Prostate gland (tissue), 2 donors: Measurements from ENCODE around the gene DUSP8. TPM values are rescaled to one million over a fixed set of nuclear protein-coding genes. Genes with fewer than 3 reads are reported as not detected.

Experiments used
- DNase-seq: peaks from one replicate; pipeline ENCODE4 v3.0.0-alpha.2; 2019; ENCODE audit warnings: low spot score
- H3K27ac ChIP-seq, 2 donors: fragments of 200-600 bp; sonication (generic); 2 replicates each; pipeline ENCODE4 v1.5.1; 2017 to 2019
- H3K27me3 ChIP-seq: fragments of 200-600 bp; sonication (generic); replicated peaks from 2 replicates; pipeline ENCODE4 v1.5.1; 2019; ENCODE audit not compliant: insufficient read depth
- H3K36me3 ChIP-seq, 2 donors: fragments of 200-600 bp; sonication (generic); 1 replicate in 1 of 2; 2 replicates in 1 of 2; pipeline versions ENCODE4 v1.5.1 to v1.8.1; 2017 to 2019
- H3K4me1 ChIP-seq: fragments of 200-600 bp; sonication (generic); replicated peaks from 2 replicates; pipeline ENCODE4 v1.5.1; 2019
- H3K4me3 ChIP-seq, 2 donors: fragments of 200-600 bp; sonication (generic); 2 replicates each; pipeline ENCODE4 v1.5.1; 2017 to 2019
- H3K9me3 ChIP-seq: fragments of 200-600 bp; sonication (generic); 2 replicates; pipeline ENCODE4 v1.5.1; 2017
- POLR2A ChIP-seq: fragments of 450-650 bp; IDR thresholded peaks from one replicate; pipeline ENCODE4 v1.6.1; 2016; ENCODE audit warnings: antibody characterized with exemption, mild to moderate bottlenecking
- POLR2AphosphoS5 ChIP-seq: sonication (generic); formaldehyde crosslinking; IDR thresholded peaks from one replicate; pipeline ENCODE4 v1.6.1; 2017; ENCODE audit warnings: antibody characterized with exemption
- WGBS: methylation state at CpG from one replicate; pipeline ENCODE4 v1.1.5; 2018; 5-methylcytosine and 5-hydroxymethylcytosine counted together
- intact Hi-C: fragments of 100-400 bp; cut with DNase I; formaldehyde crosslinking; loops from one replicate; pipeline ENCODE4 v1.14.2; 2022
- total RNA-seq, 2 donors: library from RNA; depleted of rRNA; stranded (reverse); fragments of >200 nt; gene quantifications; one replicate each; pipeline ENCODE4 v1.1.0, GENCODE V29; 2016
- TF ChIP-seq, protein P1 (sequence below), 4 experiments: fragments of 200-600 bp in 2 of 4; fragments of 450-650 bp in 2 of 4; sonication (generic) in 2 of 4; IDR thresholded peaks; 1 replicate in 3 of 4; 2 replicates in 1 of 4; pipeline ENCODE4 v1.5.1; 2016 to 2019; ENCODE audit warnings: antibody characterized with exemption in 4 of 4, mild to moderate bottlenecking in 2 of 4, moderate library complexity in 2 of 4

The DUSP8 gene
- total RNA-seq, 2 donors from 2014 or later = 8.8 to 17.2 TPM

- no peak overlapping the region for H3K27ac ChIP-seq
- H3K27me3 ChIP-seq = no peaks in the 10 kb centered on the region
- no peaks in the 10 kb centered on the region for H3K9me3 ChIP-seq
- intact Hi-C loops = no loop called here
- TF ChIP-seq POLR2AphosphoS5 (no peak), POLR2A (no peak)
- TF ChIP-seq, protein P1, sequence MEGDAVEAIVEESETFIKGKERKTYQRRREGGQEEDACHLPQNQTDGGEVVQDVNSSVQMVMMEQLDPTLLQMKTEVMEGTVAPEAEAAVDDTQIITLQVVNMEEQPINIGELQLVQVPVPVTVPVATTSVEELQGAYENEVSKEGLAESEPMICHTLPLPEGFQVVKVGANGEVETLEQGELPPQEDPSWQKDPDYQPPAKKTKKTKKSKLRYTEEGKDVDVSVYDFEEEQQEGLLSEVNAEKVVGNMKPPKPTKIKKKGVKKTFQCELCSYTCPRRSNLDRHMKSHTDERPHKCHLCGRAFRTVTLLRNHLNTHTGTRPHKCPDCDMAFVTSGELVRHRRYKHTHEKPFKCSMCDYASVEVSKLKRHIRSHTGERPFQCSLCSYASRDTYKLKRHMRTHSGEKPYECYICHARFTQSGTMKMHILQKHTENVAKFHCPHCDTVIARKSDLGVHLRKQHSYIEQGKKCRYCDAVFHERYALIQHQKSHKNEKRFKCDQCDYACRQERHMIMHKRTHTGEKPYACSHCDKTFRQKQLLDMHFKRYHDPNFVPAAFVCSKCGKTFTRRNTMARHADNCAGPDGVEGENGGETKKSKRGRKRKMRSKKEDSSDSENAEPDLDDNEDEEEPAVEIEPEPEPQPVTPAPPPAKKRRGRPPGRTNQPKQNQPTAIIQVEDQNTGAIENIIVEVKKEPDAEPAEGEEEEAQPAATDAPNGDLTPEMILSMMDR (IDR thresholded peaks at IDR 0.05) = no peak
- H3K4me1 ChIP-seq = peaks cover 23% of the 10 kb centered on the region
- no peak overlapping the region for H3K4me3 ChIP-seq
- no peaks in the 10 kb centered on the region for H3K36me3 ChIP-seq
- DNase-seq = no peak
- 90% methylated on average over 16 of the region's 17 CpGs for WGBS
Measured at GRCh38 chr11:1529286-1529685, 42.8 kb downstream of the DUSP8 start.

DNA sequence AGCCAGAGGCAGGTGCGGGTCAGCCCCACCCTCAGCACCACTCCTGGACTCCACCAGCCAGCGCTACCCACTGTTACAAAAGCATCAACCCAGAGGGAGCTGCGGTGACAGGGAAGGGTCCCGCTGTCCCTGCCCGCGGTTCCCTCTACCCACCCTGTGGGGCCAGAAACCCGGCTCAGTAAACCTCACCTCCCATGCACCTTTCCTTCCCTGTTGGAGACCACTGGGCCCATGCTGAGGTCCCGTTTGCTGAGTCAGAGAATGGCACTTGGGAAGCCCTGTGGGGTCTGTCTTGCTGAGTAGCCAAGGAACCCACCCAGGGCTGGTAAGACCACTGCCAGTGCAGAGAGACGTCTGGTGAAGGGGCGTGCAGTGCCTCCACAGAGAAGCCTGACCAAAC lies 43.4 kb downstream of the DUSP8 start:
- H3K4me3 ChIP-seq = no peak overlapping the region
- TF ChIP-seq, protein P1 (IDR thresholded peaks at IDR 0.05) = no peak
- TF ChIP-seq POLR2AphosphoS5 = no peak
- no peak overlapping the region for H3K27ac ChIP-seq
- intact Hi-C loops = no loop called here
- no peaks in the 10 kb centered on the region for H3K36me3 ChIP-seq
- H3K4me1 ChIP-seq = peaks cover 23% of the 10 kb centered on the region
- WGBS = 90% methylated on average over 10 of the region's 10 CpGs
- no peak for DNase-seq
- H3K9me3 ChIP-seq = no peaks in the 10 kb centered on the region
- no peaks in the 10 kb centered on the region for H3K27me3 ChIP-seq

GRCh38 chr11:1526785-1527184 lies 45.3 kb downstream of the DUSP8 start:
- no peak for DNase-seq
- 89% methylated on average over 15 of the region's 15 CpGs for WGBS
- Histone ChIP-seq H3K9me3 (no peaks in the 10 kb centered on the region), H3K4me3 (no peak overlapping the region), H3K27ac (no peak overlapping the region), H3K27me3 (no peaks in the 10 kb centered on the region), H3K4me1 (peaks cover 7% of the 10 kb centered on the region), H3K36me3 (no peaks in the 10 kb centered on the region)
- intact Hi-C loops = no loop called here
- TF ChIP-seq, protein P1 (IDR thresholded peaks at IDR 0.05) = no peak
- TF ChIP-seq POLR2A (no peak), POLR2AphosphoS5 (no peak)

DNA sequence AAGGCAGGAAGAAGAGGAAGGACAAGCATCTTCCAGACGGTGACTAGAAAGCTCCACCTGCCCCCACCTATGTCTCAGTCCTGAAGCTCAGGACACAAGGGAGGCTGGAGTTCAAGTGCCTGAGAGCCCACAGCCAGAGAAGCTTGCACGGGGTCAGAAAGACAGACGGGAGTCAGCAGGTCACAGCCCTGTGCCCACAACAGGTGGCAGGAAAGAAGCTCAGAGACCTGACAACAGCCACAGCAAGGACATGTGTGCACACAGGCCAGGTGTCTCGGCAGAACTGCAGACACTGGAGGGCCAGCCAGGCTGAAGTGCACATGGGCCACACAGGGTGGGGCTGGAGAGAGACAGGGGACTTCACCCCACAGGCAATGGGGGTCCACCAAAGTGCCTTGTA lies 48.3 kb downstream of the DUSP8 start:
- Histone ChIP-seq H3K36me3 (no peaks in the 10 kb centered on the region), H3K27ac (no peak overlapping the region), H3K4me3 (no peak overlapping the region), H3K9me3 (no peaks in the 10 kb centered on the region), H3K27me3 (no peaks in the 10 kb centered on the region), H3K4me1 (no peaks in the 10 kb centered on the region)
- intact Hi-C loops = no loop called here
- TF ChIP-seq POLR2AphosphoS5 (no peak), POLR2A (no peak)
- TF ChIP-seq, protein P1 (IDR thresholded peaks at IDR 0.05) = no peak
- no peak for DNase-seq
- 62% methylated on average over 4 of the region's 4 CpGs for WGBS

DNA sequence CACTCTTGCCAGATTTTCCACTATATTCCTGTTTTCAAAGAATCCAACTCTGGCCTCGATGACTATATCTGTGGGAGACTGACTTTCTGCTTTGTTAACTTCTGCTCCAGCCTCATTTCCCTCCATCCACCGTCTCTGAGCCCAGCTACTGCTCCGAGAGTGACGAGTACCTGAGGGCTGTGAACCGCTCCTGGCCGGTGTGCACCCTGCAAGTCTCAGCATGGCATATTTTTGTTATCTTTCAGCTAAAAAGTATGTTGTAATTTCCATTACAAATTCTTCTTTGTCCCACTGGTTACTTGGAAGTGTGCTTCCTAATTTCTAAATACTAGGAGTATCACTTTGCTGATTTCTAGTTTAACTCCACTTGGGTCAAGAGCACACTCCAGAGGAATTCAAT lies 49.0 kb downstream of the DUSP8 start:
- TF ChIP-seq POLR2AphosphoS5 = no peak
- no peak for TF ChIP-seq POLR2A
- TF ChIP-seq, protein P1 (IDR thresholded peaks at IDR 0.05) = no peak
- intact Hi-C loops = no loop called here
- no peaks in the 10 kb centered on the region for H3K36me3 ChIP-seq
- WGBS = 57% methylated on average over 6 of the region's 6 CpGs
- no peaks in the 10 kb centered on the region for H3K4me1 ChIP-seq
- H3K27ac ChIP-seq = no peak overlapping the region
- no peaks in the 10 kb centered on the region for H3K9me3 ChIP-seq
- no peaks in the 10 kb centered on the region for H3K27me3 ChIP-seq
- no peak overlapping the region for H3K4me3 ChIP-seq
- DNase-seq = no peak
